ENCODE measurements around the gene FBXW5.

The FBXW5 gene

DNA sequence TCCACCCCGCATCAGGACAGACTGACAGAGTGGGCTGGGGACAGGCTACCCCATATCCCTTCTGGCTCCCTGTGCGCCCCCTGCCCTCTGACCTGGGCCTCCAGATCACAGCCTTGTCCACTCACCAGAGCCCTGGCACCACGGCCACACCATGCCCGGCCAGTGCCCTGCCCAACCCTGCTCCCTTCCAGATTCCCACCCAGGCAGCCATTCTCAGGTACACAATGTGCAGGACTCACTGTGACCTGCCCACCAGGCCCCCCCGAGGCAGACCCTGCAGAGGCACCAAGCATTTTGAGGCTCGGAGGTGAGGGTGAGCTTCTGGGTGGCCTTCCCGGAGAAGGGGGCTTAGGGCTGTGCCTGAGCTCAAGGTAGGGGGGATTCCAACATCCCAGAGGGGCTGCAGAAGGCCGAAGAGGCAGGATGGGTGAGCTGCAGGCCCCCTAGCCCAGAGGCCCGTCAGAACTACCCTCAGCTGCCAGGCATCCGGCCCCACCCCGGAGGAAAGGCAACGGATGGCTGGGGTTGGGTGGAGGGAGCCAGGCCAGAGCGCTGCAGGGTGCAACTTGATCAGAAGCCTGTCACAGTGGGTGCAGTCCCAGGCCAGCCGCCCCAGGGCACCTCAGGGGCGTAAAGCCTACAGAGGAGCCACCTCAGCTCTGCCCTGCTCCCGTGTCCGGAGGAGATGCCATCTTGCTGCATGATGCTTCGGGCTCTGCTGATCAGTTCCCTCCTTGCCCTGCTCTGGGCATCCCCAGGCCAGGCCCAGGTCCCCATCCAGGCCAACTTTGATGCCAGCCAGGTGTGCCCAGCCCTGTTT, 37.9 kb upstream of the FBXW5 start, which contains the start of gene LCNL1:
TSS of gene LCNL1 (plus strand) at position 762 of the 820 bp plus-strand sequence. CDS start 594 bp downstream, outside the sequence.
- Mint-ChIP-seq H3K9me3 (no peaks in the 10 kb centered on the region), H3K4me1 (ENCODE audit: low read depth in 2 of 2) (peaks cover 6 to 9% of the 10 kb centered on the region in 2 donors), H3K36me3 (ENCODE audit: insufficient read depth) (no peaks in the 10 kb centered on the region), H3K27ac (no peak within 1 kb of the TSS), H3K4me3 (no peak within 1 kb of the TSS), H3K27me3 (peaks cover 7 to 18% of the 10 kb centered on the region in 2 donors)
- ATAC-seq (replicated peaks) (no peak), DNase-seq (no peak)

DNA sequence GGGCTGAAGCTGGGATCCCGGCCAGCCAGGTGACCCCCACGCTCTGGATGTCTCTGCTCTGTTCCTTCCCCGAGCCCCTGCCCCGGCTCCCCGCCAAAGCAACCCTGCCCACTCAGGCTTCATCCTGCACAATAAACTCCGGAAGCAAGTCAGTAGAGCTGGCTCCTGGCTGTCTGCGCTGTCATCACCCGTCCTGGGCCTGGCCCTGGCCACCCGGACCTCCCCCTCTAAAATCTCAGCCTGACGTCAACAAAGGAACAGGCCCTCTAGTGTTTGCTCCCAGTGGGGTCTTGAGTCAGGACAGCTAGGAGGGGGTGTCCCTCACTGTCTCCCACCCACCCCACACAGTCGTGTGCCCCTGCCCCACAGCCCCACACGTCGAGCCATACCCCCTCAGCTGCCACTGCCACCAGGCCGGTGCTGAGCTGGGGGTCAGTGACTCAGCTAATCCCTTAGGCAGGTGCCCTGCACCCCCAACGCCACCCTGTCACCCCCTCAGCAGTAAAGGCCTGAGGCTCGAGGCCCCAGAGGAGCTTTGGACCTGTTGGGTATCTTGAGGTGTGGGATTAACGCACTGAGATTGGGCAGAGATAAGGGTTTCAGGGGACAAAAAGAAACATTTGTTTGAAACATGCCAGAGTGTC, 37.2 kb upstream of the FBXW5 start:
- Mint-ChIP-seq H3K9me3 (no peaks in the 10 kb centered on the region), H3K27me3 (peaks cover 7 to 15% of the 10 kb centered on the region in 2 donors), H3K36me3 (ENCODE audit: insufficient read depth) (no peaks in the 10 kb centered on the region), H3K27ac (no peak overlapping the region), H3K4me3 (no peak overlapping the region), H3K4me1 (ENCODE audit: low read depth in 2 of 2) (peaks cover 6 to 10% of the 10 kb centered on the region in 2 donors)
- ATAC-seq (replicated peaks) = no peak
- no peak for DNase-seq

DNA sequence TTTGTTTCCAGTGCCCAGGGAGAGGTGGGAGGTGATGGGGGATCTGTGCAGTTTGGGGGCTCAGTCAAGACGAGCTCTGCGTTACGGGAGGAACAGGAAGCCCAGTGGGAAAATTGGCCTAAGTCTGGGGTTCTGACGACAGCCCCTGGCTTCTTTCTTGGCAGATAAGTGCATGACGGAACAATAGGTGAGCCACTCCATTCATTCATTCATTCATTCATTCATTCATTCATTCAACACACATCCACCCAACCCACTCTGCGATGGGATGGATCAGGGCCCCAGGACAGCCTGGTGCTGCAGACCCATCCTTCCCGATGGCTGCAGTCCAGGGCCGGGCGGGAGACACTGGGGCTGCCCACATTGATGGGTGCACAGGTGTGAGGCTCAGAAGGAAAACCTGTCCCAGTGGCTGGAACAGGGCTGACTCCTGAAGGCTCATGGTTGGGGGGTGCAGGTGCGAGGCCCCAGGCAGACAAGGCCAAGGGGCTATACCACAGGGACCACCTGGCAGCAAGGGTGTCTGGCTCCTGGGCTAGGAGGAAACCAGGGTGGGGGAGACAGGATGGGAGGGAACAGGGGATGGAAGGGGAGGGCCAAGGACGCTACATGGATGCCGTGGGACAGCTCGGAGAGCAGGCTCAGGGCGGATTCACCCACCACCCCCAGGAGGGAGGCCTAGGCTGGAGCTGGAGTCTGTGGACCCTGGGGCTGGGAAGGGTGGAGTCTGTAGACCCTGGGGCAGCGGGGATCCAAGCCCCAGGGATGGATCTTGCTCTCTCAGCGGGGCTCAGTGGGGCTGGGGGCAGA, 36.3 kb upstream of the FBXW5 start:
- Mint-ChIP-seq H3K4me1 (ENCODE audit: low read depth in 2 of 2) (peaks cover 6 to 15% of the 10 kb centered on the region in 2 donors), H3K36me3 (ENCODE audit: insufficient read depth) (no peaks in the 10 kb centered on the region), H3K27me3 (peaks cover 7 to 15% of the 10 kb centered on the region in 2 donors), H3K27ac (peak overlapping the region; percentile 65 to 76), H3K4me3 (no peak overlapping the region), H3K9me3 (no peaks in the 10 kb centered on the region)
- no peak for DNase-seq
- ATAC-seq (replicated peaks) = no peak

DNA sequence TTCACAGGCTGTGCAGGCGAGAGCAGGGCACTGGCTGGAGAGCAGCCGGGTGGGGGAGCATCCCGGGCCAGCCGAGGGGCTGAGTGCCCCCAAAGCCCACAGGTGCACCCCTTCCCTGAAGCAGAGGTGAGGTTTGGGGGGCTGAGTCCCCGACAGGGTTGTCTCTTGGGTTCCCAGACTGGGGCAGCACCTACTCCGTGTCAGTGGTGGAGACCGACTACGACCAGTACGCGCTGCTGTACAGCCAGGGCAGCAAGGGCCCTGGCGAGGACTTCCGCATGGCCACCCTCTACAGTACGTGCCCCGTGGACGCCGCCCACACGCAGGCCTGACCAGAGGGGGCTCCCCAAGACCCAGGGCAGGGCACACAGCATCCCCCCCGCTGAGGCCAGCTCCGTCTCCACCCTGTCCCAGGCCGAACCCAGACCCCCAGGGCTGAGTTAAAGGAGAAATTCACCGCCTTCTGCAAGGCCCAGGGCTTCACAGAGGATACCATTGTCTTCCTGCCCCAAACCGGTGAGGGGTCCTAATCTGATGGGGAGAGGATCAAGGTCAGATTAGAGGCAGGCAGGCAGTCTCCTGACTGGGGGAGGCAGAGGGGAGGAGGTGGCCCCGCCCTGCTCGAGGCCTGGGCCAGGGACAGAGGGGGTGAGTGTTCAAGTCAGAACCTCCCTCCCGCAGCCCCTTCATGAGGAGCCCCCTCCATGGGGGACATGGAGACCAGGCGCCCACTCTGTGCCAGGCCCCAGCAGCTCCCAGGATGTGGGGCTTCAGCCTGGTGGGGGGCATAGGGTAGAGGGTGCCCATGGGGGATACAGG, 35.4 kb upstream of the FBXW5 start:
- H3K27ac Mint-ChIP-seq = no peak overlapping the region
- peaks cover 7 to 15% of the 10 kb centered on the region in 2 donors for H3K27me3 Mint-ChIP-seq
- H3K4me1 Mint-ChIP-seq (ENCODE audit: low read depth in 2 of 2) = peaks cover 11 to 23% of the 10 kb centered on the region in 2 donors
- no peaks in the 10 kb centered on the region for H3K36me3 Mint-ChIP-seq (ENCODE audit: insufficient read depth)
- H3K9me3 Mint-ChIP-seq = no peaks in the 10 kb centered on the region
- ATAC-seq (replicated peaks) (no peak), DNase-seq (no peak)
- H3K4me3 Mint-ChIP-seq = no peak overlapping the region

DNA sequence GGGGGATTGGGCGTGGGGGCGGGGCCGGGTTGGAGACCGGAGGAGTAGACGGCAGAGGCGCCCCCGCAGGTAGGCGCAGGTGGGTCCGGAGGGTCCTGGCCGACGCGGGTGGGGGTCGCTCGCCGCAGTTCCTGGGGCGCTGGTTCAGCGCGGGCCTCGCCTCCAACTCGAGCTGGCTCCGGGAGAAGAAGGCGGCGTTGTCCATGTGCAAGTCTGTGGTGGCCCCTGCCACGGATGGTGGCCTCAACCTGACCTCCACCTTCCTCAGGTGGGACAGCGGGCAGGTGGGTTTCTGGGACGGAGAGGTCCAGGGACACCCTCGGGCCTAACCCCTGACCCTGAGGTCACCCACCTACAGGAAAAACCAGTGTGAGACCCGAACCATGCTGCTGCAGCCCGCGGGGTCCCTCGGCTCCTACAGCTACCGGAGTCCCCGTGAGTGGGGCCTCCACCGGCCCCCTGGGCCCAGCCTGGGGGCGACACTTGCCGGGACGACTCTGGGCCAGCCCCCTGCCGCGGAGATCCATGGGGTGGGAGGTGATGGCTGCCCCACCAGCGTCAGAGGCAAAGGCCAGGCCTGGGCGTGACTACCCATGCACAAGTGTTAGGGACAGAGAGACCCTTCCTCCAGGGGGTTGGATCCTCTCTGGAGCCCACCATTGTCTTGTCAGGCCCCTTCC, 34.5 kb upstream of the FBXW5 start:
- Mint-ChIP-seq H3K4me3 (no peak overlapping the region), H3K27ac (no peak overlapping the region), H3K36me3 (ENCODE audit: insufficient read depth) (no peaks in the 10 kb centered on the region), H3K9me3 (no peaks in the 10 kb centered on the region), H3K4me1 (ENCODE audit: low read depth in 2 of 2) (peaks cover 10 to 22% of the 10 kb centered on the region in 2 donors), H3K27me3 (peaks cover 5 to 8% of the 10 kb centered on the region in 2 donors)
- ATAC-seq (replicated peaks) = peak; percentile 1
- DNase-seq = no peak

DNA sequence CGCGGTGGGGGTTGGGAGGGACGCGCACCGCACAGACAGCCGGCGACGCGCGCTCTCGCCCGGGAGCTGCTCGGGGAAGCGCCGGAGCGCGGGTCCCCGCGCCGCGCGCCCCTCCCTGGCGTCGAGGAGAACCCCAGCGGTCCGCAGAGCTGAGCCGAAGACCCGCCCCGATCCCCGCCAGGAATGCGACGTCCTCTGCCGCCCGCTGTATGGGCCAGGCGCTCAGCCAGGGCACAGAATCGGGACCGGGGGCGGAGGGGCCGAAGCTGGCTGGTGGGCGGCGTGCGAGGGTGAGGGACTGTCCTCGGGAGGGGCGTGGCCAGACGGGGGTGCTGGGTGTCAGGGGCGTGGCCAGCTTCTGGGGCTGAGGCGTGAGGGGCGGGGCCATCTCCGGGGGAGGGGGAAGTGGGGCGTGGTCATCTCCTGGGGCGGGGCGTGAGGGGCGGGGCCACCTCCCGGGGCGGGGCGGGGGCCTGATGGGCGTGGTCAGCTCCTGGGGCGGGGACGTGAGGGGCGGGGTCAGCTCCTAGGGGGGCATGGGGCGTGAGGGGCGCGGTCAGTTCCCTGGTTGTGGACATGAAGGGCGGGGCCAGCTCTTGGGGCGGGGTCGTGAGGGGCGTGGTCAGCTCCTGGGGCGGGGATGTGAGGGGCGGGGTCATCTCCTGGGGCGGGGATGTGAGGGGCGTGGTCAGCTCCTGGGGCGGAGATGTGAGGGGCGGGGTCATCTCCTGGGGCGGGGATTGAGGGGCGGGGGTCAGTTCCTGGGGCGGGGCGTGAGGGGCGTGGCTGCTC, 33.7 kb upstream of the FBXW5 start:
- ATAC-seq (replicated peaks) = peak; percentile 56
- peaks cover 6 to 20% of the 10 kb centered on the region in 2 donors for H3K4me1 Mint-ChIP-seq (ENCODE audit: low read depth in 2 of 2)
- peak overlapping the region; percentile 45 to 83 for H3K4me3 Mint-ChIP-seq
- no peaks in the 10 kb centered on the region for H3K36me3 Mint-ChIP-seq (ENCODE audit: insufficient read depth)
- H3K27ac Mint-ChIP-seq = no peak overlapping the region
- DNase-seq = peak; percentile 69 to 77 (median 73)
- peaks cover 0 to under 1% of the 10 kb centered on the region in 2 donors for H3K27me3 Mint-ChIP-seq
- H3K9me3 Mint-ChIP-seq = no peaks in the 10 kb centered on the region

DNA sequence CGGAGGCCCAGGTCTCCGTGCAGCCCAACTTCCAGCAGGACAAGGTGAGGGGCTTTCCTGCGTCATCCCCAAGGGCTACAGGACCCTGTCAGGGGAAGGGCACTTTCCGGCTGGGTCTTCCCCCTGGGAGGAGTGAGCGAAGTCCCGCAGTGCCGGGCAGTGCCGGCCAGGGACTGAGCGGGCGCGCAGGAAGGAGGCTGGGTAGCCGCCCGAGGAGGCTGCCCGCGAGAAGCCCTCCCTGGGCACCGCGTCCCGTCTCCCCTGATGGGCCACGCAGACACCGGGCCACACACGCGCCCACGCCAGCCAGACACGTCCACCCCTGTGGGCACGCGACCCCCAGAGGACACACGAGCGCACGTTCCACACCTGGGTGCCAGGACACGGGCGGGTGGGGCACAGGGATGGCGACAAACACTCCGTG, 33.1 kb upstream of the FBXW5 start:
- ATAC-seq (replicated peaks) (peak; percentile 1), DNase-seq (no peak)
- H3K27ac Mint-ChIP-seq = peak overlapping the region in 1 of 2 donors; percentile 53
- no peaks in the 10 kb centered on the region for H3K27me3 Mint-ChIP-seq
- H3K4me3 Mint-ChIP-seq = peak overlapping the region; percentile 45 to 83
- no peaks in the 10 kb centered on the region for H3K36me3 Mint-ChIP-seq (ENCODE audit: insufficient read depth)
- H3K4me1 Mint-ChIP-seq (ENCODE audit: low read depth in 2 of 2) = peaks cover 6 to 22% of the 10 kb centered on the region in 2 donors
- no peaks in the 10 kb centered on the region for H3K9me3 Mint-ChIP-seq

DNA sequence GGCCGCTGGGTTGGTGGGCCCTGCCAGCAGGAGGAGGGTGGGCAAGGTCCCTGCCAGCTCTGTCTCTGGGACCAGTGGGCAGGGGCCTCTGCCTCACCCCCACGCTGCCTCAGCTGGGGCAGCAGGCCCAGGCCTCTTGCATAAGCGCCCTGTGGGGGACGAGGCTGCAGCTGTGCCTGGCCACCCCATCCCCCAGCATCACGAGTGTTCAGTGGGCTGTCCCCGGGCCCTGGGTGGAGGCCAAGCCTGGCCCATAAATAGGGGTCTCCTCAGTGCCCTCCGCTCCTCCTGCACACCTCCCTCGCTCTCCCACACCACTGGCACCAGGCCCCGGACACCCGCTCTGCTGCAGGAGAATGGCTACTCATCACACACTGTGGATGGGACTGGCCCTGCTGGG, 32.7 kb upstream of the FBXW5 start, which contains the start of gene PTGDS:
TSS of gene PTGDS (plus strand) at position 282 of the 400 bp plus-strand sequence. CDS start at position 357, 75 bp downstream.
- Mint-ChIP-seq H3K27me3 (no peaks in the 10 kb centered on the region), H3K27ac (peak within 1 kb of the TSS; percentile 62 to 87), H3K9me3 (no peaks in the 10 kb centered on the region), H3K36me3 (ENCODE audit: insufficient read depth) (no peaks in the 10 kb centered on the region), H3K4me3 (peak within 1 kb of the TSS; percentile 63 to 83), H3K4me1 (ENCODE audit: low read depth in 2 of 2) (peaks cover 6 to 22% of the 10 kb centered on the region in 2 donors)
- DNase-seq (no peak), ATAC-seq (replicated peaks) (no peak)

DNA sequence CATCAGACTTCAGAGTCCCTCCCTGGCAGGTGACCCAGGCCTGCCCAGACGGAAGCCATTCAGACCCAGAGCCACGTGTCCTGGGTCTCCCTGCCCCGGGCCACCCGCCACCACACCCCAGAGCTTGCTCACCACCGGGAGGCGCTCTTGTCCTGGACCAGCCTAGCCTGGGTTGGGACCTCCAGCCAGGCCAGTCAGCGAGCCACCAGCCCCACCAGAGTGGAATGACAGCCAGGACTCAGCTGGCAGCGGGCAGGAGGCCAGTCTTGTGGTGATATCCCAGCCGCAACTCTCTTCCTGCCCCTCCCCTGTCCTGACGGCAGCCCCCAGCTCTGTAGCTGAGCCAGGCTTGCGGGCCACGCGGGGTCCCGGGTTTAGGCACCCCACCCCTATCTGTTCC, 31.1 kb upstream of the FBXW5 start:
- ATAC-seq (replicated peaks) = peak; percentile 39
- H3K4me1 Mint-ChIP-seq (ENCODE audit: low read depth in 2 of 2) = peaks cover 6 to 22% of the 10 kb centered on the region in 2 donors
- DNase-seq = peak in 2 of 3 experiments; percentile 56 to 57
- no peaks in the 10 kb centered on the region for H3K36me3 Mint-ChIP-seq (ENCODE audit: insufficient read depth)
- no peaks in the 10 kb centered on the region for H3K27me3 Mint-ChIP-seq
- H3K27ac Mint-ChIP-seq = peak overlapping the region; percentile 62 to 87
- peak overlapping the region; percentile 63 to 83 for H3K4me3 Mint-ChIP-seq
- H3K9me3 Mint-ChIP-seq = no peaks in the 10 kb centered on the region

DNA sequence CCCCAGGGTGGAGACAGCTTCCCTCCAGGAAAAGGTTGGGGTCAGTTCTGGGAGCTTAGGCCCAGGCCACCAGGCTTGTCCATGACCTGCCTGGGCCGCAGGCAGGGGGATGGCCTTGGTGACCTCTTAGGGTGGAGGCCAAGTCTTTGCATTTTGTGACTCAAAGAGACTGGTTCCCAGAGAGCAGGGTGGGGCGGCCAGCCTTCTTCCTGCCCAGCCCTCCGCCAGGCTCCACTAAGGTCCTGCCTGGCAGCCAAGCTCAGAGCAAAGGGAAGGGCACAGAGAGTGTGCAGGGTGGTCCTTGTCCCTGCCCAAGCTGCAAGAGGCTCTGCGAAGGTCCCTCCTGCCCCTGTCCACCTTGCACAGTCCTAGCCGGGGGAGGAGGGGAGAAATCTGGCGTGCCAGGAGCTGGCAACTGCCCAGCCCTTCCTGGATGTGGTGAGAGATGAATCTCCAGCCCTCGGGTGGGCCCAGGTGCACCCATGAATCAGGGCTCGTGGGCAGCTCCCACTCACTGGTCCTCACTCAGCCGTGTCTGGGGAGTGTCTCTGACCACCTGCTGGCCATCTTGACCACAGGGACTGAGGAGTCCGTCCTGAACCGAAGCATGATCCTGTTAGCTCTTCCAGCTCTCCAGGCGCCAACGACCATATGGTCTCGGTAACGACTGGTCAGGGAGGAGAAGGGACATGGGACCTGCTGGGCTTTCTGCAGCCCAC, 30.4 kb upstream of the FBXW5 start:
- H3K27ac Mint-ChIP-seq = peak overlapping the region; percentile 62 to 87
- no peaks in the 10 kb centered on the region for H3K9me3 Mint-ChIP-seq
- DNase-seq (no peak), ATAC-seq (replicated peaks) (peak; percentile 22)
- peaks cover 6 to 22% of the 10 kb centered on the region in 2 donors for H3K4me1 Mint-ChIP-seq (ENCODE audit: low read depth in 2 of 2)
- H3K27me3 Mint-ChIP-seq = no peaks in the 10 kb centered on the region
- H3K4me3 Mint-ChIP-seq = peak overlapping the region; percentile 63 to 83
- no peaks in the 10 kb centered on the region for H3K36me3 Mint-ChIP-seq (ENCODE audit: insufficient read depth)

Data from effector memory CD8-positive, alpha-beta T cell (primary cell).